Smooth muscle cell (in vitro differentiated cells): ENCODE results near the gene RALGAPB. TPM values are rescaled to one million over a fixed set of nuclear protein-coding genes. Genes with fewer than 3 reads are reported as not detected.

ENCODE experiments used
- DNase-seq: peaks from one replicate; lab custom pipeline; 2025; ENCODE audit not compliant: unreplicated experiment; lab: John Stamatoyannopoulos, UW
- H2AFZ ChIP-seq: fragments of 200-600 bp; sonication (generic); 2 replicates; pipeline ENCODE4 v1.6.0; 2016; ENCODE audit warnings: antibody characterized with exemption, low read depth, mild to moderate bottlenecking
- H3F3A ChIP-seq: fragments of 200-600 bp; sonication (generic); 2 replicates; pipeline ENCODE4 v1.6.0; 2017; ENCODE audit warnings: antibody characterized with exemption, low read depth
- H3K27ac ChIP-seq: fragments of 200-600 bp; sonication (generic); 2 replicates; pipeline ENCODE4 v1.5.1; 2016; ENCODE audit warnings: low read depth, mild to moderate bottlenecking
- H3K27me3 ChIP-seq: fragments of 200-600 bp; sonication (generic); 2 replicates; pipeline ENCODE4 v1.6.1; 2016; ENCODE audit warnings: low read depth, mild to moderate bottlenecking
- H3K36me3 ChIP-seq: fragments of 200-600 bp; sonication (generic); 2 replicates; pipeline ENCODE4 v1.5.1; 2016; ENCODE audit warnings: low read depth
- H3K4me1 ChIP-seq: fragments of 200-600 bp; sonication (generic); 2 replicates; pipeline ENCODE4 v1.5.1; 2016; ENCODE audit warnings: low read depth
- H3K4me2 ChIP-seq: fragments of 200-600 bp; sonication (generic); 2 replicates; pipeline ENCODE4 v1.6.0; 2016; ENCODE audit warnings: mild to moderate bottlenecking
- H3K4me3 ChIP-seq: fragments of 200-600 bp; sonication (generic); 2 replicates; pipeline ENCODE4 v1.5.1; 2016; ENCODE audit warnings: mild to moderate bottlenecking
- H3K79me2 ChIP-seq: fragments of 200-600 bp; sonication (generic); 2 replicates; pipeline ENCODE4 v1.6.0; 2016; ENCODE audit warnings: low read depth, mild to moderate bottlenecking
- H3K9ac ChIP-seq: fragments of 200-600 bp; sonication (generic); 2 replicates; pipeline ENCODE4 v1.6.0; 2016; ENCODE audit warnings: low read depth
- H3K9me3 ChIP-seq: fragments of 200-600 bp; sonication (generic); replicated peaks from 2 replicates; pipeline ENCODE4 v1.5.1; 2016; ENCODE audit warnings: low read depth
- H4K20me1 ChIP-seq: fragments of 200-600 bp; sonication (generic); 2 replicates; pipeline ENCODE4 v1.6.0; 2016; ENCODE audit warnings: low read depth
- CTCF ChIP-seq: fragments of 200-600 bp; sonication (generic); IDR thresholded peaks from 2 replicates; pipeline ENCODE4 v1.5.1; 2017; ENCODE audit warnings: borderline replicate concordance, mild to moderate bottlenecking, antibody characterized with exemption; ENCODE audit not compliant: insufficient read depth, poor library complexity, severe bottlenecking
- WGBS: methylation state at CpG from one replicate; pipeline ENCODE4 v1.1.7; 2016; ENCODE audit warnings: low lambda C conversion rate; 5-methylcytosine and 5-hydroxymethylcytosine counted together
- polyA plus RNA-seq: library from polyadenylated mRNA; unstranded; fragments of >200 nt; fragmentation: Nextera tagmentation; extraction: Ambion mirVana; gene quantifications from 2 replicates; pipeline ENCODE4 v1.2.1, GENCODE V29; 2016
- total RNA-seq: library from RNA; depleted of rRNA; stranded (reverse); fragments of >200 nt; gene quantifications from 2 replicates; pipeline ENCODE4 v1.2.3, GENCODE V29; 2014

The RALGAPB gene
- total and polyA plus RNA-seq, 2 experiments from 2014 or later: 8.9 to 43.2 TPM

GRCh38 chr20:38602185-38602581 lies 129.5 kb downstream of the RALGAPB start:
- no peaks in the 10 kb centered on the region for H3K36me3 ChIP-seq
- no peak overlapping the region for H2AFZ ChIP-seq

GRCh38 chr20:38603286-38603685 lies 130.6 kb downstream of the RALGAPB start:
- Histone ChIP-seq H3K27ac (no peak overlapping the region), H3K27me3 (peaks cover 8% of the 10 kb centered on the region), H3K9ac (no peak overlapping the region), H3K4me1 (no peaks in the 10 kb centered on the region), H4K20me1 (no peaks in the 10 kb centered on the region), H3K4me2 (no peak overlapping the region), H3F3A (no peaks in the 10 kb centered on the region), H3K4me3 (no peak overlapping the region), H3K9me3 (no peaks in the 10 kb centered on the region), H3K36me3 (no peaks in the 10 kb centered on the region), H3K79me2 (no peaks in the 10 kb centered on the region), H2AFZ (no peak overlapping the region)
- WGBS: 77% methylated on average over 3 of the region's 3 CpGs
- DNase-seq: no peak
- TF ChIP-seq CTCF: no peak

More at GRCh38 chr20:38602185-38602581, 129.5 kb downstream of the RALGAPB start:
- Histone ChIP-seq H4K20me1 (no peaks in the 10 kb centered on the region), H3K27ac (no peak overlapping the region), H3K4me1 (no peaks in the 10 kb centered on the region), H3K79me2 (no peaks in the 10 kb centered on the region), H3F3A (no peaks in the 10 kb centered on the region), H3K4me3 (no peak overlapping the region), H3K9ac (peak overlapping the region; percentile 17), H3K9me3 (no peaks in the 10 kb centered on the region), H3K27me3 (peaks cover 8% of the 10 kb centered on the region), H3K4me2 (peak overlapping the region; percentile 82)
- no peak for DNase-seq
- TF ChIP-seq CTCF: no peak
- WGBS: 69% methylated on average over 5 of the region's 5 CpGs

GRCh38 chr20:38604873-38605303 lies 132.2 kb downstream of the RALGAPB start:
- 29% methylated on average over 4 of the region's 4 CpGs for WGBS
- no peak for TF ChIP-seq CTCF

GRCh38 chr20:38607351-38607750 lies 134.7 kb downstream of the RALGAPB start:
- Histone ChIP-seq H3K36me3 (no peaks in the 10 kb centered on the region), H3K4me3 (no peak overlapping the region), H2AFZ (no peak overlapping the region), H3F3A (no peaks in the 10 kb centered on the region), H3K27ac (no peak overlapping the region), H3K4me2 (no peak overlapping the region), H3K4me1 (no peaks in the 10 kb centered on the region), H3K79me2 (no peaks in the 10 kb centered on the region), H3K9me3 (no peaks in the 10 kb centered on the region), H4K20me1 (no peaks in the 10 kb centered on the region), H3K9ac (no peak overlapping the region), H3K27me3 (peaks cover under 1% of the 10 kb centered on the region)
- TF ChIP-seq CTCF: no peak
- DNase-seq: no peak
- 67% methylated on average over 12 of the region's 12 CpGs for WGBS

More at GRCh38 chr20:38604873-38605303, 132.2 kb downstream of the RALGAPB start:
- no peak for DNase-seq
- H3K4me1 ChIP-seq: no peaks in the 10 kb centered on the region
- no peaks in the 10 kb centered on the region for H4K20me1 ChIP-seq
- no peaks in the 10 kb centered on the region for H3K9me3 ChIP-seq
- no peak overlapping the region for H3K9ac ChIP-seq
- no peak overlapping the region for H2AFZ ChIP-seq
- H3K27ac ChIP-seq: no peak overlapping the region
- peaks cover 8% of the 10 kb centered on the region for H3K27me3 ChIP-seq
- no peaks in the 10 kb centered on the region for H3K79me2 ChIP-seq
- no peaks in the 10 kb centered on the region for H3F3A ChIP-seq
- H3K36me3 ChIP-seq: no peaks in the 10 kb centered on the region
- H3K4me3 ChIP-seq: no peak overlapping the region
- no peak overlapping the region for H3K4me2 ChIP-seq
